HEK293 (cell line): ENCODE results near the gene NFIB.

Experiments used
- CTCF ChIP-seq: fragments of 450-650 bp; formaldehyde crosslinking; IDR thresholded peaks from 2 replicates; pipeline ENCODE4 v1.5.1; 2016; ENCODE audit warnings: missing biosample characterization, missing genetic modification characterization
- INSM2 ChIP-seq: fragments of 450-650 bp; formaldehyde crosslinking; IDR thresholded peaks from 2 replicates; pipeline ENCODE4 v1.5.1; 2016; ENCODE audit warnings: missing biosample characterization, missing genetic modification characterization
- MEIS1 ChIP-seq: sonication (generic); formaldehyde crosslinking; IDR thresholded peaks from 2 replicates; pipeline ENCODE4 v1.8.1; 2022; ENCODE audit warnings: missing genetic modification reagents, mild to moderate bottlenecking, borderline replicate concordance
- PRDM10 ChIP-seq: fragments of 450-650 bp; formaldehyde crosslinking; IDR thresholded peaks from 2 replicates; pipeline ENCODE4 v1.5.1; 2016; ENCODE audit warnings: missing biosample characterization, missing genetic modification characterization
- TSHZ1 ChIP-seq: fragments of 450-650 bp; formaldehyde crosslinking; IDR thresholded peaks from 2 replicates; pipeline ENCODE4 v1.5.1; 2016; ENCODE audit warnings: missing biosample characterization, missing genetic modification characterization, borderline replicate concordance
- YY1 ChIP-seq: fragments of 450-650 bp; formaldehyde crosslinking; IDR thresholded peaks from 2 replicates; pipeline ENCODE4 v1.5.1; 2018; ENCODE audit warnings: missing biosample characterization, missing genetic modification characterization
- ZNF169 ChIP-seq: fragments of 450-650 bp; formaldehyde crosslinking; IDR thresholded peaks from 2 replicates; pipeline ENCODE4 v1.5.1; 2016; ENCODE audit warnings: missing biosample characterization, missing genetic modification characterization
- ZNF280D ChIP-seq: fragments of 450-650 bp; formaldehyde crosslinking; IDR thresholded peaks from 2 replicates; pipeline ENCODE4 v1.5.1; 2016; ENCODE audit warnings: missing biosample characterization, missing genetic modification characterization
- ZNF366 ChIP-seq: fragments of 450-650 bp; formaldehyde crosslinking; conservative IDR thresholded peaks from 2 replicates; pipeline ENCODE4 v1.5.1; 2016; ENCODE audit warnings: missing biosample characterization, missing genetic modification characterization
- ZNF830 ChIP-seq: fragments of 450-650 bp; IDR thresholded peaks from 2 replicates; pipeline ENCODE4 v1.5.0; 2018; ENCODE audit warnings: missing biosample characterization, missing genetic modification characterization, low read depth, mild to moderate bottlenecking, moderate library complexity

- no peak for TF ChIP-seq YY1
- no peak for TF ChIP-seq TSHZ1 (tag by site-specific recombination)
- no peak for TF ChIP-seq PRDM10
- TF ChIP-seq ZNF830 (tag by site-specific recombination) = no peak
- no peak for TF ChIP-seq MEIS1 (CRISPR knock-in tag)
- no peak for TF ChIP-seq ZNF169 (tag by site-specific recombination)
- no peak for TF ChIP-seq CTCF (tag by site-specific recombination)
- no peak for TF ChIP-seq INSM2
- no peak for TF ChIP-seq ZNF366 (tag by site-specific recombination)
- TF ChIP-seq ZNF280D = no peak
Measured at GRCh38 chr9:14136047-14136635, 177.8 kb downstream of the NFIB start.
